HG03103 (cell line): ENCODE data around the gene LCN2.

Experiments
- ATAC-seq: cut with Tn5 transposase; IDR thresholded peaks from one replicate; pipeline ENCODE4 v1.9.1; 2021; ENCODE audit warnings: low read depth; ENCODE audit not compliant: unreplicated experiment

LCN2 gene

DNA sequence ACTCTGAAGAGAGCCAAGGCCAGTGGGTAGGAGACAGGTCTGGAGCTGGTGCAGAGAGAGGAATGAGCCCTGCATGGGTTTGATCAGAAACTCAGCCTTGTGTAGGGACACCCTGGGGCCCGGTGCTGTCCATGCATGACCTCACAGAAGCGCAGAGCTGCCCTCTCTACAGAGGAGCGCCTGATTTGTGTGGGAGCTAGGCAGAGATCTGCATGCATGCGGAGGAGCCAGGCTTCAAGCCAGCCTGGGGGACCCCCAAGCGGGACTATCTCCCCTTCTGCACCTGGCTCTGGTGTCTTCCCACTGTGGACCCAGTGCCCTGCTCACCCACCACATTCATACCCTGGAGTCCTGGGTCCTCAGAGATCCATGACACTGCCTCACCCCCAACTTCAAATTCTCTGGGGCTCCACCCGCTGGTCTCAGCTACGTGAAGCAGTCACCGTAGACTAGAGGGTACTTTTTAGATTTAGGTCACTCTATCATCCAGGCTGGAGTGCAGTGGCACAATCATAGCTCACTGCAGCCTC is 2.6 kb upstream of the LCN2 start:
- ATAC-seq, result no peak

DNA sequence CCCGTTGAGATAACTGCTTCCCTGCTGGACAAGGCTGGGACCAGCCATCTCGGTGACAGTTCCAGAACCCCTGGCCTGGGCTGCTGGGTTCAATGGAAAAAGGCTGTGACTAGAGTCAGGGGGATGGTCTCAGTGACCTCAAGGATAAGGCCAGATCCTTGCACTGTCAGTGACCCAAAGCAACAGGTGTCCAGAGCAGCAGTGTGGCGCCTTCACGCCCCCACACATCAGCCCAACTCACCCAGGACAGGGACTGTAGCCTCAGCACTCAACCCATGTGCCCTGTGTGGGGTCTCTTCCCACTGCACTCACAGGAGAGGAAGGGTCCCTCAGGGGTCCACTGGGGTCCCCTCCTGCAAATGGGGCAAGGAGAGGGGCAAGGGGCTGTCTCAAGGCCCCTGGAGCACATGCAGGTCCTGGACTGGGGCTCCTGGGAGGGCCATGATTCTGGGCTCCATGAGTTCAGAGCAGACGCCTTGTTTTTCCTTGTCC is 698 bp upstream of the LCN2 start:
- no peak for ATAC-seq

DNA sequence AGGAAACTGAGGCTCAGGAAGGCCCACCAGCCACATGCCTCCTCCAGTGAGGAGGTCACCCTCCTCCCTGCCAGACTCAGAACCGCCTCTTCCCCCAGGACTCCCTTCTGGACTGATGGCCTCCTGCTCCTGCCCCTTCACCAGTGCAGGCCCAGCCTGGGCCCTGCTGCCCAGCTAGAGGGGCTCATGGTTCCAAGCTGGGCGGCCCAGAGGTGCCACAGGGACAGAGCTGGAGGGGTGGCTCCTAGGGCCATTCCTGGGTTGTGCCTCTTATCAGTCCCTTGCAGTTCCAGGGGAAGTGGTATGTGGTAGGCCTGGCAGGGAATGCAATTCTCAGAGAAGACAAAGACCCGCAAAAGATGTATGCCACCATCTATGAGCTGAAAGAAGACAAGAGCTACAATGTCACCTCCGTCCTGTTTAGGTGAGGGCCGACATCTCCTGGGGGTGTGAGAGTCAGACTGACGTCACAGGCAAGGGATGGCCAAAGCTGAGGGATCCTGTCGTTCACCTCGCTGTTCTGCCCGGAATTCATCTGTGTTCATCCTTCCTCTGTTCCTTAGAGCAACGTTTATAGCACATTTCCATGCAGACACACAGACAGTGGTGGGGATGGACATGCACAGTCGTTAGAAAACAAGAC is 819 bp downstream of the LCN2 start:
- ATAC-seq, result no peak

DNA sequence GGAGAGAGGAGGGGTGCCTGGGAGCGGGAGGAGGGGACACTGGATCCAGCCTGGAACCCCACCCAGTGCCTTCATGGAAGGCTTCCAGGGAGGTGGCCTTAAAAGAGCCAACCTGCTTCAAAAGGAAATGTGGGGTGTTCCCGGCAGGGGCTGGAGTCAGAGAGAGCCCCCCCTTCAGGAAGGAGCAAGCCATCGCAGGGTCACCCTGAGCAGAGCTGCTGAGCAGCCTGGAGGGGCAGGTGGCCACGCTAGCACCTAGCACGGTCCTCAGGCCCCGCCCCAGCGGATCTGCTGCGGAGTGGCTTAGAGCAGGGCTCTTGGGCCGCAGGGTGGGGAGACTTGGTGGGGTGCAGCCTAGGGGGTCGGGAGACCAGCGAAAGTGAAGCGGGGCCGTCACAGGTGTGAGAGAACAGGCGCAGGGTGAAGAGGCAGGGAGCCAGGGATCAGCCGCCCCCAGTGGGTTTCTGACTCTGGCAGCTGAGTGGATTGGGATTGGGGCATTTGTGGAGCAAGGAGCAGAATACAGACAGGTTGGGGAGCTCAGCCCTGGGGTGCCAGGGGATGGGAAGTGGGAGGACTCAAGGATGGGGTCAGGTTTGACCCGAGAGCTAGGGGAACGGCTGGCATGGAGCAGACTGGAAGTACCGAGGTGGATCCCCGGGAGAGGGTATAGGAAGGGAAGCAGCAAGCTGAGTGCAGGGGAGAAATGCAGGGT is 1.5 kb downstream of the LCN2 start:
- ATAC-seq, result no peak

DNA sequence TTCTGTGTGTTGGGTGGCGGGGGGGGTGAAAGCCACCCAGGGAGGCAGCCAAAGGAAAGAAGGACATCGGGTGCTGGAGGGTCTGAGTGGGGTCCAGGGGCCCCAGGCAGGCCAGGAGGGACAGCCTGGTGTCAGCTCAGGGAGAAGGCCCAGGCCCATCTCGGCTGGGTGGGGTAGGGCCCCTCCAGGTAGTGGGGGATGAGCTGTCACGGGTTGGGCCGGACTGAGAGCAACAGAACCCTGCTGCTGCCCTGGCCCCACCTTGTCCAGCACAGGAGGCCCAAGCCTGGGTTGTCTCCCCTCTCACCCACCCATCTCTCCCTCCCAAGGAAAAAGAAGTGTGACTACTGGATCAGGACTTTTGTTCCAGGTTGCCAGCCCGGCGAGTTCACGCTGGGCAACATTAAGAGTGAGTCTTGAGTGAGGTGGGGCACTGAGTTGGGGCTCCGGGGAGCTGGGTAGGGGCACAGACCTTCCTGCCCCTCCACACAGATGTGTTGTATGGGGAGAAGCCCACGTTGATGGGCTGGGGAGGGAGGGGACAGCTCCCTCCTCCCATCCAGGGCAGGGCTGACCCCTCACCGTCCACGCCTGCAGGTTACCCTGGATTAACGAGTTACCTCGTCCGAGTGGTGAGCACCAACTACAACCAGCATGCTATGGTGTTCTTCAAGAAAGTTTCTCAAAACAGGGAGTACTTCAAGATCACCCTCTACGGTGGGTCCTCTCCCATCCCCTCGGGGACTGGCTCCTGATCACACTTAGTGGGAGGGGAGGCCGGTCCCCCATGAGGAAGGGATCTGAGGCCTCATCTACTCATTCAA is 2.3 kb downstream of the LCN2 start:
- no peak for ATAC-seq

DNA sequence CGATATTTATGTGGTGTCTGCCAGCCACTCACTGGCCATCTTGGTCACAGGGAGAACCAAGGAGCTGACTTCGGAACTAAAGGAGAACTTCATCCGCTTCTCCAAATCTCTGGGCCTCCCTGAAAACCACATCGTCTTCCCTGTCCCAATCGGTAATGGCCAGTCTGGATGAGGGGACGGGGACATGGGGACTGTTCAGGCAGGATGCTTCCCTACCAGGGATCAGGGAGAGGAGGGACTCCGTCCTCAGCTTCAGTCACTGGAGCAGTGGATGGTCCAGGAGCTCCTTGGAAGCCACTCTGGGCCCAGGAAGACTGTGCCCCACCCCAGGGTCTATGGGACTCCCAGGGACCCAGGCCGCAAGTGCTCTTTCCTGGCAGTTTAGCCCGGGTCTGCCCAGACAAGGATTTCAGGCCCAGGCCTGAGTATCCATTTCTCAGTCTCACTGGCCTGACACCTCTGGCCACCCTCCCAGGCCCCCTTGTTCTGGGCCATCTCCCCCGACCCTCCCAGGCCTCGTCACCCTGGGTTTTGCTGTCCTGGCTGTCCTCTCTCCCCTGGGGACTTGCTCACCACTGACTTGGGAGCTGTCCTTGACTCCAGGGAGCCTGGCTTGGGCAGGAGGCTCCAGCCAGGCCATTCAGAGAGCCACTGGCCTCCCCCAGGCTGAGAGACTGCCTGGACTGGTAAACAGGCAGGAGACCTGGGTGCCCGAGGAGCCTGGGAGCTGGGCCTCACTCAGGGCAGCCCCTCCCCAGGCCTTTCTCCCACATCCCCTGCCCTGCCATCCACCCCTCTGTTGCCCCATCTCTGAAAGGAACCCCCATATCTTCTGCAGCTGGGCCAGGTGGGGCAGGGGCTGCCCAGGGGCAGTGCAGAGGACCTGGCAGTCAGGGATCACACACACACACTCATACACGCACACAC is 3.1 kb downstream of the LCN2 start:
- no peak for ATAC-seq

DNA sequence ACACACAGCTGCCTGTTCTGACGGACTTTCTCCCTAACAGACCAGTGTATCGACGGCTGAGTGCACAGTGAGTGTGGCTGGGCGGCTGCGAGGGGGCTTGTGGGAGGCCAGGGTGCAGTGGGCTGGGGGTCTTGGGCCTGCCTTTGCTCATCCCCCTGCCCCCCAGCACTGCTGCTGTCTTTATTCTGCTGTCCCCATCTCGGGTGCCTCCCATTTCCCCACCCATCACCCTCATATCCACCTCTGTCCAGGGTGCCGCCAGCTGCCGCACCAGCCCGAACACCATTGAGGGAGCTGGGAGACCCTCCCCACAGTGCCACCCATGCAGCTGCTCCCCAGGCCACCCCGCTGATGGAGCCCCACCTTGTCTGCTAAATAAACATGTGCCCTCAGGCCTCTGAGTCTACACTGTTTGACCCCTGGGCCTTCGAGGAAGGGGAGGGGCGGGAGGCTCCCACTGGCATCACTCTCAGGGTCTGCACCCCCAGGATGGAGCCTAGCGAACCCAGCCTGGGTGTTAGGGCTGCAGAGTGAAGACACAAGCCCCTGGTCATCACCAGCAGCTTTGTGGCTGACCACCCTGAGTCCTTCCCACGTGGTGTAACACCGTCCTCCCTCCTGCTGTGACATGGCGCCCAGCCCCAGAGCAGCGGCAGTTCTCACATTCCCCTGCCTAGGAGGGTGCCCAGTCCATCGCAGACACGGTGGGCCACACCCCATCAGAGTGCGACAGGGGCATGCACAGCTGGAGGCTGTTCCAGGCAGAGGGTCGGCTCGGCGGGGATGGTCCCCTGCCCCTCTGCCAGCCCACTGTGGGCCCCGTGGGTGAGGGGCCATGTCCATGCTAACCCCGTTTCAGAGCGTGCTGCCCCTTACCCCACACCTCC is 4.0 kb downstream of the LCN2 start:
- no peak for ATAC-seq

DNA sequence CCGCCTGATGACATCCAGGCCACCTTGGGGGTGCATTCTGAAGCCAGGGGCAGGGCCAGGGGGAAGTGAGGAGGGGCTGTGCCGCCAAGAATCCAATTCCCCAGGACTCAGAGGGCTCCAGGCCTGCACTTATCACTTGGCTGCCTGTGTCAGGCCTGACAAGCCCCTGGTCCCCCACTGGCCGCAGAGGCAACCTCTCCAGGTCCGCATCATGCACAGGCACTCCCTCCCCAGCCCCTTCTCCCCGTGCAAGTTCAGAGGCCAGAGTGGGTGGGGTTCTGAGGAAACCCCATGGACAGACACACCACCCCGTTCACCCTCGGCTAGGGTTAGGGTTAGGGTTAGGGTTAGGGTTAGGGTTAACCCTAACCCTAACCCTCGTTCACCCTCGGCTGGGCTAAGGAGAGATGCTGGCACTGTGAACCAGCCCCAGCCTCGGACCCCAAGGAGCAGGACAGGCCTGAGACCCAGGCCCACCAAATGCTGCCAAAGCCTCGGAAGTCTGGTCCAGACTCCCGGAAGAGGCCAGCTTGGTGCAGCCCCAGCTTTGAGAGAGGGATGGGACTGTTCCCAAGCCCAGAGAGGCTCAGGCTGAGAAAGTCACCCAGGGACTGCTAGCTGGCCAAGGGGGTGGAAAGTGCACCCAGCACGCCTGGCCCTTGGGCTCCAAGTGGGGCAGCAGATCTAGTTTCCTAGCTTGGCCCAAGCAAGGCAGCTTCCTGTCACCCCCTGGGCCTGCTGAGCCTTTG is 4.9 kb downstream of the LCN2 start:
- ATAC-seq, result no peak

DNA sequence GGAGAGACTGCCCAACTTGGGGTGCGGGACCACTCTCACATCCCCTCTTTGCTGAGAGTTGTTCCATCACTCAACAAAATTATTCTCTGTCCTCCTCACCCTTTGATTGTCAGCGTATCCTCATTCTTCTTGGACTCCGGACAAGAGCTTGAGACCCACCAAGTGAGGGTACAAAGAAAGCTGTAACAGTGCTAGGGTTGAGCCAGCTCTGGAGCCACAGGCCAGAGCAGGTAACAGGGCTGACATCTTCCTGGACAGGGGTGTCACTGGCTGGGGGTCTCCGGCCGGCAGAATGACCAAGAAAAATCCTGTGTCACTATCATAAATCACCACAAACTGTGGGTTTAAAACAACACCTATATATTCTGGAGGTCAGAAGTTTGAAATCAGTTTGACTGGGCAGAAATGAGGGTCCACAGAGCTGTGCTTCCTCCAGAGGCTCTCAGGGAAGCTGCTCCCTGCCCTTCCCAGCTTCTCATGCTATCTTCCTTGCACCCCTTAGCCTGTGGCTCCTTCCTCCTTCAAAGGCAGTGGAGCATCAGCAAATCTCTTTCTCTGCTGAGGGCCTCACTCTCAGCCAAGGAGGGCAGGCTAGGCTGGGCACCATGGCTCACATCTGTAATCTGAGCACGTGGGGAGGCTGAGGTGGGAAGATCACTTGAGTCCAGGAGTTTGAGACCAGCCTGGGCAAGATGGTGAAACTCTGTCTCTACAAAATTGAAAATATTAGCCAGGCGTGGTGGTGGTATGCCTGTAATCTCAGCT is 6.7 kb downstream of the LCN2 start:
- no peak for ATAC-seq

DNA sequence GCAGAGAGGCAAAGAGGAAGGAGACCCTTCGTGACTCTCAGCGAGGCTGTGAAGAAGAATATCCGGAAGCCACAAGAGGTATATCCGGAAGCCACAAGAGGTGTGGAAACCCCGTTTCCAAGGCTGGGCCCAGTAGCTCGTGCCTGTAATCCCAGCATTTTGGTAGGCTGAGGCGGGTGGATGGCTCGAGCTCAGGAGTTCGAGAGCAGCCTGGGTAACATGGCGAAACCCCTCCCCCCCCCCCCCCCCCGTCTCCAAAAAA is 10.2 kb downstream of the LCN2 start:
- no peak for ATAC-seq

DNA sequence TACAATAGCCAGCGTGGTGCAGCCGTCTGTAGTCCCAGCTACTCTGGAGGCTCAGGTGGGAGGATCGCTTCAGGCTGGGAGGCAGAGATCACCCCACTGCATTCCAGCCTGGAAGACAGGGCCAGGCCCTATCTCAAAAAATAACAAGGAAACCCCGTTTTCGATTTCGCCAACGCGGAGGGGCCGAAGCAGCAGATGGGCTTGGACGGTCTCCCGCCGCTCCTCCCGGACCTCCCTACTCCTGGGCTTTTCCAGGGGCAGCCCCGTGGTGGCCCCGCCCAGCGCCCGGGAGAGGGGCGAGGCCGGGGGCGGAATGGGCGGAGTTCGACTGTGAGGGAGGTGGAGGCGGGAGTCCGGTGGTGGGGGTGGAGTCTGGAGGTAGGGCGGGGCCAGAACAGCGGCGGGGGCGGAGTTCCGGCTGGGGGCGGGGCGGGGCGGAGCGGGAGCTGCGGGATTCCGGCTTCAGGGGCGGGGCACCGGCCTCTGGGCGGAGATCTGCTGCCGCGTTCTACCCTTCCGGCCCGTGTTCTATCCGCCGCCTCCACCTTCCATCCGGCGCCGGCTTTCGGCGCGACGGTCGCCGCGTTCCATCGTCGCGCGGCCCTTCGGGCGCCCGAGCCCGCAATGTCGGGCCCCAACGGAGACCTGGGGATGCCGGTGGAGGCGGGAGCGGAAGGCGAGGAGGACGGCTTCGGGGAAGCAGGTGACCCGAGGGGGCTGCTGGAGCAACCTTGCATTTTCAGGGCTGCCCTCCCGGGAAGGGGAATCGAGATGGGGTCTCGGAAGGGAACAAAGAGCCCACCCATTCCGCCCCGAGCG is 10.7 kb downstream of the LCN2 start, which contains the start of gene BBLN:
TSS of gene BBLN (plus strand) at position 482 of the 819 bp plus-strand sequence. CDS start at position 625, 143 bp downstream.
- ATAC-seq, result peak; percentile 80

DNA sequence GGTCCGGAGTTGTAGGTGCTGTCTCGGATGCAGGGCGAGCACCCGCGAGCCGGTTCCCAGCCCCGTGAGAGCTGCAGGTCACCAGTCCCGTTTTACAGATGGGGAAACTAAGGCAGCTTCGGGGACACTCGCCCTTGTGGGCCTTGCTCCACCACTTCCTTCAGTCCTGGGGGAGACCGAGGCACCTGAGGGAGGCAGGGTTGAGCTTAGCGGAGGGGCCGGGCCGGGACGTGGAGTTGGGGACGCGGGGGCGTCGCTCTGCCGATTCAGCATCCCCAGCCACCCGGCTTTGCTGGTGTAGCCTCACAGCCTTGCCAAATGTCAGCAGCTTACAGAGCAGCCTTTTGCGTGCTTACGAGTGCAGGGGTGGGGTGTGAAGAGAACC is 11.3 kb downstream of the LCN2 start:
- ATAC-seq, result no peak

DNA sequence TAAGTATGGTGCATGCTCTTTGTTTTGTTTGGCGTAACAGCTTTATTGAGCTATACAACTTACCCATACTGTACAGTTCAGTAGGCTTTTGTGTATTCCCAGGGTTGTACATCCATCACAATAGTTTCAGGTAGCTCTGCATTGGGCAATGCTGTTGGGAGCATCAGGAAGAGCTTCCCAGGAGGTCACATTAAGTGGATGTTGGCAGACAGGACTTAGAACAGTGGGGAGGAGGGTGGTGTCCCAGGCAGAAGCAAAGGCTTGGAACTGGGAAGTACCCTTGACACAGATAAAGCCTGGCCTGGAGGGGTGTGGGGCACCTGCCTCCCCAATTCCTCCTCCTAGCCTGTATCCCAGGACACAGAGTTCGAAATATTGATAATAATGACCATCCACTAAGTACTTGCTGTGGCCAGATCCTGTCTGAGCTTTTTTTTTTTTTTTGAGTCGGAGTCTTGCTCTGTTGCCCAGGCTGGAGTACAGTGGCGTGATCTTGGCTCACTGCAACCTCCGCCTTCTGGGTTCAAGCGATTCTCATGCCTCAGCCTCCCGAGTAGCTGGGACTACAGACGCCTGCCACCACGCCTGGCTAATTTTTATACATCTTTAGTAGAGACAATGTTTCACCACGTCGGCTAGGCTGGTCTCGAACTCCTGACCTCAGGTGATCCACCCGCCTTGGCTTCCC is 12.1 kb downstream of the LCN2 start:
- no peak for ATAC-seq

DNA sequence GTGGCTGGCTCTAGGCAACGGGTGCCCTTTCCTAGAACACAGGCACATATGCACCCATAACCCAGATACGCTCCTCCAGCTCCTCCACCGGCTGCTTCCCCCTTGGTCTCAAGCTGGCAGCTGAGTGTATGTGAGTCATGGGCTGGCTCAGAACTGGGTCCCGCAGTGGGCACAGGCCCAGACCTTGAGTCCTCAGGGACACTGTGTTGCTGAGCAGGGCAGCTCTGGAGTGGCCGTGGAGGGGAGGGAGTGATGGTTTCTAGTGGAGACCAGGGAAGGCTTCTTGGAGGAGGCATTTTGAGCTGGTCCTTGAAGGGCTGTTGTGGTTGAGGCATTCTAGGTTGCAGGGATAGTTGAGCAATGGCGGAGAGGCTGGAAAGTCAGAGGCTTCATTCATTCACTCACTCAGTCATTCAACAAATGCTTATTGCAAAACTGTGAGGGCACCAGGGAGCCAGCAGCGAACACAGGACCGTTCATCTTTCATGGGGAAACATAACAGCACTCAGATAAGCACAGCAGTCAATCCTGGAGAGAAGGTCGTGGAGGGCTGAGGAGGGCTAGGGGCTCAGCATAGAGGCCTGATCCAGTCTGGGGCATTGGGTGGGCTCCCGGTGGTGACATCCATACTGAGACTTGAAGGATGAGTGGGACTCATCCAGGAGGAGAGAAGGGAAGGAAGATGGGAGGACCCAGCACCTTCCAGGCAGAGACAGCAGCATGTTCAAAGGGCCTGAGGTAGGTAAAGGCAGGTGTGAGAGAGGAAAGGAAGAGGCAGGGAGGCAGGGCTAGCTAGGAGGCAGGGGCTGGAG is 13.2 kb downstream of the LCN2 start:
- no peak for ATAC-seq

DNA sequence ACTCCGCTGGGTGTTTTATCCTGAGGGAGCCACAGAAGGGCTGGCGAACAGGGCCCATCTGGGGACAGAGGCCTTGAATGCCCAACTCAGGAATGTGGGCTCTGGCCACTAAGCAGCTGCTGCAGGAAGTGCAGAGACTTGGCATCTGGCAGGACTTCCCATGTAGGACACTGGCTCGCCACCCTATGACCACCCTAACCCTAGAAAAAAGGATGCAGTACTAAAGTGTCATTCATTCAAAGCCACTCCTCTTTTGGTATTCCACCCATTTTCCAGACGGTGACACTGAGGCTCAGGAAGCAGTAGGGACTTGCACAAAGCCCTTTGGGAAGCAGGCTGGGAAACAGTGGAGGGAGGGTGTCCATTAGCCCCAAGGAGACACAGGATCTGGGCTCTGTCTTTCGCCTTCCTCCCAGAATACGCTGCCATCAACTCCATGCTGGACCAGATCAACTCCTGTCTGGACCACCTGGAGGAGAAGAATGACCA is 13.8 kb downstream of the LCN2 start:
- ATAC-seq, result no peak
